ENCODE results near the gene RALGPS1. TPM values are rescaled to one million over a fixed set of nuclear protein-coding genes. Genes with fewer than 3 reads are reported as not detected.

Gene RALGPS1
- total and polyA plus RNA-seq, 2 of the 8 experiments (the other 6 are each of a cell fraction or from before 2014, with no cell fraction given) = 20.0 to 23.5 TPM

- TF ChIP-seq, protein P1, sequence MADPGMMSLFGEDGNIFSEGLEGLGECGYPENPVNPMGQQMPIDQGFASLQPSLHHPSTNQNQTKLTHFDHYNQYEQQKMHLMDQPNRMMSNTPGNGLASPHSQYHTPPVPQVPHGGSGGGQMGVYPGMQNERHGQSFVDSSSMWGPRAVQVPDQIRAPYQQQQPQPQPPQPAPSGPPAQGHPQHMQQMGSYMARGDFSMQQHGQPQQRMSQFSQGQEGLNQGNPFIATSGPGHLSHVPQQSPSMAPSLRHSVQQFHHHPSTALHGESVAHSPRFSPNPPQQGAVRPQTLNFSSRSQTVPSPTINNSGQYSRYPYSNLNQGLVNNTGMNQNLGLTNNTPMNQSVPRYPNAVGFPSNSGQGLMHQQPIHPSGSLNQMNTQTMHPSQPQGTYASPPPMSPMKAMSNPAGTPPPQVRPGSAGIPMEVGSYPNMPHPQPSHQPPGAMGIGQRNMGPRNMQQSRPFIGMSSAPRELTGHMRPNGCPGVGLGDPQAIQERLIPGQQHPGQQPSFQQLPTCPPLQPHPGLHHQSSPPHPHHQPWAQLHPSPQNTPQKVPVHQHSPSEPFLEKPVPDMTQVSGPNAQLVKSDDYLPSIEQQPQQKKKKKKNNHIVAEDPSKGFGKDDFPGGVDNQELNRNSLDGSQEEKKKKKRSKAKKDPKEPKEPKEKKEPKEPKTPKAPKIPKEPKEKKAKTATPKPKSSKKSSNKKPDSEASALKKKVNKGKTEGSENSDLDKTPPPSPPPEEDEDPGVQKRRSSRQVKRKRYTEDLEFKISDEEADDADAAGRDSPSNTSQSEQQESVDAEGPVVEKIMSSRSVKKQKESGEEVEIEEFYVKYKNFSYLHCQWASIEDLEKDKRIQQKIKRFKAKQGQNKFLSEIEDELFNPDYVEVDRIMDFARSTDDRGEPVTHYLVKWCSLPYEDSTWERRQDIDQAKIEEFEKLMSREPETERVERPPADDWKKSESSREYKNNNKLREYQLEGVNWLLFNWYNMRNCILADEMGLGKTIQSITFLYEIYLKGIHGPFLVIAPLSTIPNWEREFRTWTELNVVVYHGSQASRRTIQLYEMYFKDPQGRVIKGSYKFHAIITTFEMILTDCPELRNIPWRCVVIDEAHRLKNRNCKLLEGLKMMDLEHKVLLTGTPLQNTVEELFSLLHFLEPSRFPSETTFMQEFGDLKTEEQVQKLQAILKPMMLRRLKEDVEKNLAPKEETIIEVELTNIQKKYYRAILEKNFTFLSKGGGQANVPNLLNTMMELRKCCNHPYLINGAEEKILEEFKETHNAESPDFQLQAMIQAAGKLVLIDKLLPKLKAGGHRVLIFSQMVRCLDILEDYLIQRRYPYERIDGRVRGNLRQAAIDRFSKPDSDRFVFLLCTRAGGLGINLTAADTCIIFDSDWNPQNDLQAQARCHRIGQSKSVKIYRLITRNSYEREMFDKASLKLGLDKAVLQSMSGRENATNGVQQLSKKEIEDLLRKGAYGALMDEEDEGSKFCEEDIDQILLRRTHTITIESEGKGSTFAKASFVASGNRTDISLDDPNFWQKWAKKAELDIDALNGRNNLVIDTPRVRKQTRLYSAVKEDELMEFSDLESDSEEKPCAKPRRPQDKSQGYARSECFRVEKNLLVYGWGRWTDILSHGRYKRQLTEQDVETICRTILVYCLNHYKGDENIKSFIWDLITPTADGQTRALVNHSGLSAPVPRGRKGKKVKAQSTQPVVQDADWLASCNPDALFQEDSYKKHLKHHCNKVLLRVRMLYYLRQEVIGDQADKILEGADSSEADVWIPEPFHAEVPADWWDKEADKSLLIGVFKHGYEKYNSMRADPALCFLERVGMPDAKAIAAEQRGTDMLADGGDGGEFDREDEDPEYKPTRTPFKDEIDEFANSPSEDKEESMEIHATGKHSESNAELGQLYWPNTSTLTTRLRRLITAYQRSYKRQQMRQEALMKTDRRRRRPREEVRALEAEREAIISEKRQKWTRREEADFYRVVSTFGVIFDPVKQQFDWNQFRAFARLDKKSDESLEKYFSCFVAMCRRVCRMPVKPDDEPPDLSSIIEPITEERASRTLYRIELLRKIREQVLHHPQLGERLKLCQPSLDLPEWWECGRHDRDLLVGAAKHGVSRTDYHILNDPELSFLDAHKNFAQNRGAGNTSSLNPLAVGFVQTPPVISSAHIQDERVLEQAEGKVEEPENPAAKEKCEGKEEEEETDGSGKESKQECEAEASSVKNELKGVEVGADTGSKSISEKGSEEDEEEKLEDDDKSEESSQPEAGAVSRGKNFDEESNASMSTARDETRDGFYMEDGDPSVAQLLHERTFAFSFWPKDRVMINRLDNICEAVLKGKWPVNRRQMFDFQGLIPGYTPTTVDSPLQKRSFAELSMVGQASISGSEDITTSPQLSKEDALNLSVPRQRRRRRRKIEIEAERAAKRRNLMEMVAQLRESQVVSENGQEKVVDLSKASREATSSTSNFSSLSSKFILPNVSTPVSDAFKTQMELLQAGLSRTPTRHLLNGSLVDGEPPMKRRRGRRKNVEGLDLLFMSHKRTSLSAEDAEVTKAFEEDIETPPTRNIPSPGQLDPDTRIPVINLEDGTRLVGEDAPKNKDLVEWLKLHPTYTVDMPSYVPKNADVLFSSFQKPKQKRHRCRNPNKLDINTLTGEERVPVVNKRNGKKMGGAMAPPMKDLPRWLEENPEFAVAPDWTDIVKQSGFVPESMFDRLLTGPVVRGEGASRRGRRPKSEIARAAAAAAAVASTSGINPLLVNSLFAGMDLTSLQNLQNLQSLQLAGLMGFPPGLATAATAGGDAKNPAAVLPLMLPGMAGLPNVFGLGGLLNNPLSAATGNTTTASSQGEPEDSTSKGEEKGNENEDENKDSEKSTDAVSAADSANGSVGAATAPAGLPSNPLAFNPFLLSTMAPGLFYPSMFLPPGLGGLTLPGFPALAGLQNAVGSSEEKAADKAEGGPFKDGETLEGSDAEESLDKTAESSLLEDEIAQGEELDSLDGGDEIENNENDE (IDR thresholded peaks at IDR 0.05; ENCODE audit: insufficient replicate concordance, low read length) = no peak
- TF ChIP-seq, protein P2, sequence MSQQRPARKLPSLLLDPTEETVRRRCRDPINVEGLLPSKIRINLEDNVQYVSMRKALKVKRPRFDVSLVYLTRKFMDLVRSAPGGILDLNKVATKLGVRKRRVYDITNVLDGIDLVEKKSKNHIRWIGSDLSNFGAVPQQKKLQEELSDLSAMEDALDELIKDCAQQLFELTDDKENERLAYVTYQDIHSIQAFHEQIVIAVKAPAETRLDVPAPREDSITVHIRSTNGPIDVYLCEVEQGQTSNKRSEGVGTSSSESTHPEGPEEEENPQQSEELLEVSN (IDR thresholded peaks at IDR 0.05) = no peak
- TF ChIP-seq FOSL1 (IDR thresholded peaks at IDR 0.05; ENCODE audit: insufficient read depth, low read depth, low read length) = no peak
- TF ChIP-seq JUN (IDR thresholded peaks at IDR 0.05; ENCODE audit: low read depth, low read length) = no peak
- TF ChIP-seq KDM1A (IDR thresholded peaks at IDR 0.05; ENCODE audit: borderline replicate concordance, low read length) = no peak
- TF ChIP-seq GABPA (IDR thresholded peaks at IDR 0.05; ENCODE audit: borderline replicate concordance, insufficient read depth, low read length) = no peak
- no peak for TF ChIP-seq POU5F1 (IDR thresholded peaks at IDR 0.05; ENCODE audit: low read depth, low read length)
- no peak for TF ChIP-seq SP1 (IDR thresholded peaks at IDR 0.05; ENCODE audit: low read depth, low read length)
- TF ChIP-seq TCF12 (IDR thresholded peaks at IDR 0.05; ENCODE audit: low read depth, low read length) = no peak
- no peak for TF ChIP-seq BCL11A (IDR thresholded peaks at IDR 0.05; ENCODE audit: low read depth in 2 of 2, low read length in 2 of 2)
Measured at GRCh38 chr9:127173063-127173462, 258.5 kb downstream of the RALGPS1 start (continued).

Data from H1 (cell line).